Ishikawa (cell line): ENCODE data around the gene C15orf39.

Experiments
- CEBPB ChIP-seq: IDR thresholded peaks from 2 replicates; pipeline ENCODE4 v1.6.1; 2012
- CREB1 ChIP-seq: IDR thresholded peaks from 2 replicates; pipeline ENCODE4 v1.6.1; 2012; ENCODE audit warnings: low read depth
- EGR1 ChIP-seq: IDR thresholded peaks from 2 replicates; pipeline ENCODE4 v1.6.1; 2012
- EP300 ChIP-seq: IDR thresholded peaks from 2 replicates; pipeline ENCODE4 v1.6.1; 2012; ENCODE audit warnings: borderline replicate concordance
- FOXM1 ChIP-seq: IDR thresholded peaks from 2 replicates; pipeline ENCODE4 v1.6.1; 2012; ENCODE audit warnings: low read depth, borderline replicate concordance
- NFIC ChIP-seq: IDR thresholded peaks from 2 replicates; pipeline ENCODE4 v1.6.1; 2012
- RAD21 ChIP-seq: IDR thresholded peaks from 2 replicates; pipeline ENCODE4 v1.6.1; 2012; ENCODE audit warnings: low read depth
- TAF1 ChIP-seq: IDR thresholded peaks from 2 replicates; pipeline ENCODE4 v1.6.1; 2012; ENCODE audit warnings: low read depth, mild to moderate bottlenecking
- TCF12 ChIP-seq: IDR thresholded peaks from 2 replicates; pipeline ENCODE4 v1.6.1; 2012; ENCODE audit warnings: low read depth
- TEAD4 ChIP-seq: IDR thresholded peaks from 2 replicates; pipeline ENCODE4 v1.6.1; 2012
- YY1 ChIP-seq: IDR thresholded peaks from 2 replicates; pipeline ENCODE4 v1.6.1; 2012; ENCODE audit warnings: low read depth
- ZBTB7A ChIP-seq: IDR thresholded peaks from 2 replicates; pipeline ENCODE4 v1.6.1; 2012; ENCODE audit warnings: low read depth
- TF ChIP-seq, protein P1 (sequence below): IDR thresholded peaks from 2 replicates; pipeline ENCODE4 v1.6.1; 2012
- TF ChIP-seq, protein P2 (sequence below): IDR thresholded peaks from 2 replicates; pipeline ENCODE4 v1.6.1; 2012
- TF ChIP-seq, protein P3 (sequence below): IDR thresholded peaks from 2 replicates; pipeline ENCODE4 v1.6.1; 2012; ENCODE audit warnings: low read depth, mild to moderate bottlenecking

The C15orf39 gene

DNA sequence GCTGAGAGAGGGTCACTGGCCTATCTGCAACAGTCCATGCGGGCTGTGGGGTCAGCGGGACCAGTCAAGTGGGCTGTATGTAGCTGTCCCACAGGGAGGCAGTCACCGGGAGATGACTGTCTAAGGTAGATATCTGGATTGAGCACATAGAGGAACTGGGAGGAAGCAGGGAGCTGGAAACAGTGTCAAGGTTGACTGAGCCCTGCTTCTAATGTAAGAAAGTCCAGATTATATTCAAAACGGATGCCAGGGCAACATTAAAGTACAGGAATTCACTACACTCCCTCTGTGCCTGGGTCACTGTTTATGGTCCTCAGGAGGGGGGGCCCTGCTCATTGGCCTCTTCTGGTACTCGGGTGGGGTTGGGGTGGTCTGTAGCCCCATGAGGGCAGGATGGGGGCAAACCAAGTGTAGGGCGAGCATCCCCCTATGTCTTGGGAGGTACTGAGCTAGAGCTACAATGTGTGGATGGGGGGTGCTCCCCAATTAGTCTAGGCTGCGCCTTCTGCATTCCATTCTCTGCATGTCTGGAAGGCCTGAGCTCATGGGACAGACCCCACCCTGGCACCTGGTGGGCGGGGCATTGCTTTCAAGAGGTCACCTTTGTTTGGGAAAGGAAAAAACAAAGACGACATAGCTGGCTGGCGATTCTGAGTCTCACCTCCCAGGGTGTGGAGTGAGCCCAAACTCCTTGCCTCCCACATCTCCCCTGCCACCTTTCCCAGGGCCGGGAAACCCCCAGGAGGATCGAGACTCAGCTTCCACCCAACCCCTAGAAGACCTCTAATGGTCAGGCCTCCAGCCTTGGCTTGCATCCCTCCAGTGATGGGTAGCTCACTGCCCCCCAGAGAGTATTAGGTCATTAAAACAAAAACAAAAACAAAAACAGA is 45.1 kb upstream of the C15orf39 start:
- TF ChIP-seq, protein P1, sequence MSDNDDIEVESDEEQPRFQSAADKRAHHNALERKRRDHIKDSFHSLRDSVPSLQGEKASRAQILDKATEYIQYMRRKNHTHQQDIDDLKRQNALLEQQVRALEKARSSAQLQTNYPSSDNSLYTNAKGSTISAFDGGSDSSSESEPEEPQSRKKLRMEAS: no peak
- TF ChIP-seq CEBPB (0 out of 2 replicates have a peak, but pooled peaks have one; percentile 2), ZBTB7A (0 out of 2 replicates have a peak, but pooled peaks have one; percentile 71), EGR1 (no peak), YY1 (no peak), NFIC (peak; percentile 47; the same call in 1 of the 2 replicates), RAD21 (peak; percentile 36), TEAD4 (peak; percentile 89), EP300 (peak; percentile 90), TCF12 (peak; percentile 94), TAF1 (no peak), CREB1 (no peak; the same call in 1 of the 2 replicates), FOXM1 (peak; percentile 81)
- TF ChIP-seq, protein P2, sequence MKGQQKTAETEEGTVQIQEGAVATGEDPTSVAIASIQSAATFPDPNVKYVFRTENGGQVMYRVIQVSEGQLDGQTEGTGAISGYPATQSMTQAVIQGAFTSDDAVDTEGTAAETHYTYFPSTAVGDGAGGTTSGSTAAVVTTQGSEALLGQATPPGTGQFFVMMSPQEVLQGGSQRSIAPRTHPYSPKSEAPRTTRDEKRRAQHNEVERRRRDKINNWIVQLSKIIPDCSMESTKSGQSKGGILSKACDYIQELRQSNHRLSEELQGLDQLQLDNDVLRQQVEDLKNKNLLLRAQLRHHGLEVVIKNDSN: 0 out of 2 replicates have a peak, but pooled peaks have one; percentile 2

DNA sequence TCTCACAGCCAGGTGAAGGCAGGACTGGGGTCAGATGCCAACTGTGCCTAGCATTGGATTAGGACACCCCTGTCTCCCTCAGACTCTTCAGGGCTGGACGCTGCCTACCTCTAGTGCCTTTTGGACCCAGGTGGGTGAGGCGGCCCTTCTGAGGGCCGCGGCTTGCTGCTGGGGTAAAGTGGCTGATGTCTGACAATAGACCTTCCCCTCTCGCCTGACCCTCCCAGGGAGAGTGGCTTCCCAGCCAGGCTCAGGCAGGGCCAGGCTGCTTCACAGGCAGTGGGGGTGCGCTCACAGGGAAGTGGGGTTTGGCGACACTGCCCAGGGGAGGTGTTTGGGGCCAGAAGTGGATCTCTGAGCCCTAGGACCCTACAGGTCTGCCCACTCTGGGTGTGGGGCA is 43.3 kb upstream of the C15orf39 start:
- TF ChIP-seq EGR1: no peak
- no peak for TF ChIP-seq EP300
- no peak for TF ChIP-seq RAD21
- no peak for TF ChIP-seq TCF12
- no peak for TF ChIP-seq TEAD4
- no peak for TF ChIP-seq CEBPB
- no peak for TF ChIP-seq FOXM1
- TF ChIP-seq, protein P1: no peak
- no peak for TF ChIP-seq NFIC
- no peak for TF ChIP-seq TAF1
- TF ChIP-seq, protein P2: no peak
- no peak for TF ChIP-seq CREB1
- TF ChIP-seq, protein P3, sequence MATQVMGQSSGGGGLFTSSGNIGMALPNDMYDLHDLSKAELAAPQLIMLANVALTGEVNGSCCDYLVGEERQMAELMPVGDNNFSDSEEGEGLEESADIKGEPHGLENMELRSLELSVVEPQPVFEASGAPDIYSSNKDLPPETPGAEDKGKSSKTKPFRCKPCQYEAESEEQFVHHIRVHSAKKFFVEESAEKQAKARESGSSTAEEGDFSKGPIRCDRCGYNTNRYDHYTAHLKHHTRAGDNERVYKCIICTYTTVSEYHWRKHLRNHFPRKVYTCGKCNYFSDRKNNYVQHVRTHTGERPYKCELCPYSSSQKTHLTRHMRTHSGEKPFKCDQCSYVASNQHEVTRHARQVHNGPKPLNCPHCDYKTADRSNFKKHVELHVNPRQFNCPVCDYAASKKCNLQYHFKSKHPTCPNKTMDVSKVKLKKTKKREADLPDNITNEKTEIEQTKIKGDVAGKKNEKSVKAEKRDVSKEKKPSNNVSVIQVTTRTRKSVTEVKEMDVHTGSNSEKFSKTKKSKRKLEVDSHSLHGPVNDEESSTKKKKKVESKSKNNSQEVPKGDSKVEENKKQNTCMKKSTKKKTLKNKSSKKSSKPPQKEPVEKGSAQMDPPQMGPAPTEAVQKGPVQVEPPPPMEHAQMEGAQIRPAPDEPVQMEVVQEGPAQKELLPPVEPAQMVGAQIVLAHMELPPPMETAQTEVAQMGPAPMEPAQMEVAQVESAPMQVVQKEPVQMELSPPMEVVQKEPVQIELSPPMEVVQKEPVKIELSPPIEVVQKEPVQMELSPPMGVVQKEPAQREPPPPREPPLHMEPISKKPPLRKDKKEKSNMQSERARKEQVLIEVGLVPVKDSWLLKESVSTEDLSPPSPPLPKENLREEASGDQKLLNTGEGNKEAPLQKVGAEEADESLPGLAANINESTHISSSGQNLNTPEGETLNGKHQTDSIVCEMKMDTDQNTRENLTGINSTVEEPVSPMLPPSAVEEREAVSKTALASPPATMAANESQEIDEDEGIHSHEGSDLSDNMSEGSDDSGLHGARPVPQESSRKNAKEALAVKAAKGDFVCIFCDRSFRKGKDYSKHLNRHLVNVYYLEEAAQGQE: no peak
- no peak for TF ChIP-seq YY1
- no peak for TF ChIP-seq ZBTB7A

DNA sequence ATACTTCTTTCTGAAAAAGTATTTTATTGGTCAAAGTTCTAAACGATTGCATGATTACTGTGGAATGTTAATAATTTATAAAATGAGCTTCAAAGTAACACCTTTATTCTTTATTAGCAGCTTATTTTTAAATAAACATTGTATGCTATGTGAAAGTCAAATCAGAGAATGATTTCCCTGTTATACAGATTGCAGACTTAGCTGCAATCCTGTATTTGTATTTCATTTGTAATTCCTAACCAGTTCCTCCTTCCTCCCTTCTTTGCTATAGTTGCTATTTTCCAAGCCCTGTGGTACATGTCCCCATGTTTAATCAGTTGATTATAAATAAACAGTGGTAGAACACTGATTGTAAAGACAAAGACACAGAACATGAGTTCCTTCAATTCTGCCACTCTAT is 42.4 kb upstream of the C15orf39 start:
- TF ChIP-seq EGR1 (no peak), NFIC (no peak), RAD21 (no peak), TEAD4 (no peak), YY1 (no peak), TCF12 (no peak), FOXM1 (no peak), EP300 (no peak), ZBTB7A (no peak), CEBPB (no peak), TAF1 (no peak), CREB1 (no peak)
- TF ChIP-seq, protein P2: no peak
- TF ChIP-seq, protein P3: no peak
- TF ChIP-seq, protein P1: no peak

DNA sequence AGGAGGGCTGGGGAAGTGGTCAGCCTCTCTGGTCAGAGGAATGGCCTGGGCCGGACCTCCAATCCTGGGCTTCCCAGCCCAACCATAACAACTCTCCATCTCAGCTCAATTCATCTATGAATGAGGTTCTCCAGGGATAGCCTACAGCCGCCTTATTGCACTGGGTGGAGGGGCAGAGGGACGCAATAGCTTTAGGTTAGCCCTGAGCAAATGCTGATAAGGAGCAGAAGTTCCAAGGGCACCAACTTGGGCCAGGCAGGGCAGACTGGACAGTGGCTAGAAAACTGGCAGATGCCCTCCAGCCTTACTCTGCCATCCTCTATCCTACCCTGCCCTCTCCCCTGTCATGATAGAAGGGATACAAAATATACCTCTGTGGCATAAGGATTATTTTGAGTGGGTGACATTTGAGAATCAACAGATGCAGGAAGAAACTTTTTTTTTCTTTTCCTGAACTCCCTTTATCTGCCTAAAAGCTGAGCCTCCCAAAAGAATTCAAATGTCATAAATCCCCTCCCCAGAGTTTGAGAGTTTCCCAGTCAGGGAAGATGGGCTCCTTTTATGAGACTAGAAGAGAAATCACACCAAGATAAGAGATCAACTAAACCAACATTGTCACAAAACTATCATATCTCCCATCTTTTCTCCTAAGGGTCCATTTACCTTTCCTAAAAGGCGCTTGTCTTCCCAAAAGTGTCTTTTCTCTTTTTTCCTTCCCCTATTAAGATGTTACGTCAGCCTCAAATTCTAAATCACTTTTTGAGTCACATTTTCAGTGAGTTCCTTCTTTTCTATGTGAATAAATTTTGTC is 40.4 kb upstream of the C15orf39 start:
- no peak for TF ChIP-seq EGR1
- no peak for TF ChIP-seq TAF1
- TF ChIP-seq, protein P1: no peak
- TF ChIP-seq ZBTB7A: no peak
- TF ChIP-seq TEAD4: no peak
- TF ChIP-seq NFIC: no peak
- TF ChIP-seq, protein P2: no peak
- TF ChIP-seq, protein P3: no peak
- no peak for TF ChIP-seq RAD21
- no peak for TF ChIP-seq TCF12
- TF ChIP-seq EP300: no peak
- no peak for TF ChIP-seq CREB1
- no peak for TF ChIP-seq CEBPB
- TF ChIP-seq YY1: no peak
- no peak for TF ChIP-seq FOXM1
